PC-3 (cell line): ENCODE data around the gene STXBP4. TPM values are rescaled to one million over a fixed set of nuclear protein-coding genes. Genes with fewer than 3 reads are reported as not detected.

Source experiments
- ATAC-seq: fragments of 200-7000 bp; cut with Tn5 transposase; 2 replicates; pipeline ENCODE4 v1.9.1; 2020; ENCODE audit warnings: mild to moderate bottlenecking, moderate library complexity
- BruUV-seq: library from RNA; stranded (reverse); fragments of 400-500 nt; replicated peaks from 2 replicates; lab custom pipeline; 2021; lab: Mats Ljungman, UMichigan
- CTCF ChIA-PET: fragments of 300-600 bp; sonication (Branson Sonifier 250); formaldehyde crosslinking; loops from one replicate; lab custom pipeline; 2022; ENCODE audit warnings: antibody characterized with exemption; lab: Charles Lee
- POLR2A ChIA-PET: fragments of 300-600 bp; sonication (Branson Sonifier 250); formaldehyde crosslinking; loops from one replicate; lab custom pipeline; 2022; ENCODE audit warnings: antibody characterized with exemption; ENCODE audit not compliant: unreplicated experiment; lab: Charles Lee
- DNase-seq: peaks from one replicate; pipeline ENCODE4 v3.0.0-alpha.2; 2015
- H2AFZ ChIP-seq: fragments of 300-600 bp; sonication (generic); 2 replicates; pipeline ENCODE4 v1.6.0; 2016; ENCODE audit warnings: antibody characterized with exemption, low read length
- H3F3A ChIP-seq: fragments of 300-600 bp; sonication (generic); one replicate; pipeline ENCODE4 v1.6.0; 2017; ENCODE audit warnings: antibody characterized with exemption, low read length, control low read depth, mild to moderate bottlenecking; ENCODE audit not compliant: unreplicated experiment
- H3K27ac ChIP-seq: fragments of 300-600 bp; sonication (generic); 2 replicates; pipeline ENCODE4 v1.5.1; 2016; ENCODE audit warnings: mild to moderate bottlenecking, low read length
- H3K27me3 ChIP-seq: fragments of 300-600 bp; sonication (generic); 2 replicates; pipeline ENCODE4 v1.6.1; 2016; ENCODE audit warnings: low read length, mixed read lengths
- H3K36me3 ChIP-seq: fragments of 300-600 bp; sonication (generic); 2 replicates; pipeline ENCODE4 v1.6.1; 2016; ENCODE audit warnings: low read depth, mixed run types, low read length, mixed read lengths
- H3K4me1 ChIP-seq: fragments of 300-600 bp; sonication (generic); 2 replicates; pipeline ENCODE4 v1.5.1; 2016; ENCODE audit warnings: low read length; ENCODE audit not compliant: insufficient read depth
- H3K4me2 ChIP-seq: fragments of 300-600 bp; sonication (generic); 2 replicates; pipeline ENCODE4 v1.6.0; 2016; ENCODE audit warnings: low read length
- H3K4me3 ChIP-seq: fragments of 300-600 bp; sonication (generic); 2 replicates; pipeline ENCODE4 v1.5.1; 2016; ENCODE audit warnings: mild to moderate bottlenecking, low read length, mixed read lengths
- H3K79me2 ChIP-seq: fragments of 300-600 bp; sonication (generic); 2 replicates; pipeline ENCODE4 v1.6.1; 2017; ENCODE audit warnings: low read length, mixed read lengths
- H3K9ac ChIP-seq: fragments of 300-600 bp; sonication (generic); 2 replicates; pipeline ENCODE4 v1.6.0; 2016; ENCODE audit warnings: mild to moderate bottlenecking, low read length
- H3K9me2 ChIP-seq: fragments of 300-600 bp; sonication (generic); replicated peaks from 2 replicates; pipeline ENCODE4 v1.6.1; 2016; ENCODE audit warnings: mixed run types, low read length, mixed read lengths
- H3K9me3 ChIP-seq: fragments of 300-600 bp; sonication (generic); 2 replicates; pipeline ENCODE4 v1.6.1; 2016; ENCODE audit warnings: low read length, mixed read lengths
- H4K20me1 ChIP-seq: fragments of 300-600 bp; sonication (generic); 2 replicates; pipeline ENCODE4 v1.6.1; 2016; ENCODE audit warnings: low read length, mixed read lengths
- EZH2 ChIP-seq: fragments of 300-600 bp; sonication (generic); IDR thresholded peaks from one replicate; pipeline ENCODE4 v1.6.1; 2017; ENCODE audit warnings: antibody characterized with exemption, mild to moderate bottlenecking, low read length; ENCODE audit not compliant: unreplicated experiment
- EZH2phosphoT487 ChIP-seq: fragments of 300-600 bp; sonication (generic); IDR thresholded peaks from 2 replicates; pipeline ENCODE4 v1.6.1; 2018; ENCODE audit warnings: mild to moderate bottlenecking, antibody characterized with exemption, low read length, borderline replicate concordance
- intact Hi-C: fragments of 100-400 bp; cut with micrococcal nuclease; formaldehyde crosslinking; loops from 2 replicates; pipeline ENCODE4 v1.9.0; 2023
- total RNA-seq: library from RNA; depleted of rRNA; stranded (reverse); fragments of >200 nt; gene quantifications from 2 replicates; pipeline ENCODE4 v1.2.3, GENCODE V29; 2014
- TF ChIP-seq, protein P1 (sequence below): fragments of 300-600 bp; sonication (generic); conservative IDR thresholded peaks from 2 replicates; pipeline ENCODE4 v1.5.1; 2017; ENCODE audit warnings: antibody characterized with exemption, low read depth, mild to moderate bottlenecking, low read length

The STXBP4 gene
- total RNA-seq, 1 experiment from 2014 or later: 6.2 TPM

DNA sequence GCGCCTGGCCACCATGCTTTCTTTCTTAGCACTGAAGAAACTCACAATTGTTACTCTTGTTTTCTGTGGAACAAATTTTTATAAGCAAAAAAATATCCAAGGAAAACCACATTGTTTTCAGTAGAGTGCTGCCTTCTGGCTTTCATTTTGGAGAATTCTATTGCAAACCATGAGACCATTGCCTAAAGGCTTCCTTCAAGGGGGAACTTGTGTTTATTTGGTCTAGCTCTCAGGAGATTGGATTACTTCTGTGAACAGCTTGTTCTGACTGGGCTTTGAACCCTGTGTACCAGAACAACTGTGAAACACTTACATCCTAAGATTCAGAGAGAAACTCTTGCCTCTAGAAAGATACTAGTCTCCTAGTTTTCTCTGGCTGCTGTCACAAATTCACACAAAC is 35.9 kb upstream of the STXBP4 start:
- Histone ChIP-seq H3K4me1 (peaks cover 13% of the 10 kb centered on the region), H3K4me2 (no peak overlapping the region), H3K27ac (no peak overlapping the region), H3K4me3 (no peak overlapping the region), H3K27me3 (no peaks in the 10 kb centered on the region), H2AFZ (no peak overlapping the region), H3K9me2 (no peaks in the 10 kb centered on the region), H3K9ac (no peak overlapping the region), H3K36me3 (peaks cover 40% of the 10 kb centered on the region), H3F3A (no peaks in the 10 kb centered on the region), H3K79me2 (no peaks in the 10 kb centered on the region), H3K9me3 (no peaks in the 10 kb centered on the region), H4K20me1 (no peaks in the 10 kb centered on the region)
- ChIA-PET CTCF (no interaction called here), POLR2A (no interaction called here)
- ATAC-seq (no peak), DNase-seq (no peak)
- TF ChIP-seq, protein P1, sequence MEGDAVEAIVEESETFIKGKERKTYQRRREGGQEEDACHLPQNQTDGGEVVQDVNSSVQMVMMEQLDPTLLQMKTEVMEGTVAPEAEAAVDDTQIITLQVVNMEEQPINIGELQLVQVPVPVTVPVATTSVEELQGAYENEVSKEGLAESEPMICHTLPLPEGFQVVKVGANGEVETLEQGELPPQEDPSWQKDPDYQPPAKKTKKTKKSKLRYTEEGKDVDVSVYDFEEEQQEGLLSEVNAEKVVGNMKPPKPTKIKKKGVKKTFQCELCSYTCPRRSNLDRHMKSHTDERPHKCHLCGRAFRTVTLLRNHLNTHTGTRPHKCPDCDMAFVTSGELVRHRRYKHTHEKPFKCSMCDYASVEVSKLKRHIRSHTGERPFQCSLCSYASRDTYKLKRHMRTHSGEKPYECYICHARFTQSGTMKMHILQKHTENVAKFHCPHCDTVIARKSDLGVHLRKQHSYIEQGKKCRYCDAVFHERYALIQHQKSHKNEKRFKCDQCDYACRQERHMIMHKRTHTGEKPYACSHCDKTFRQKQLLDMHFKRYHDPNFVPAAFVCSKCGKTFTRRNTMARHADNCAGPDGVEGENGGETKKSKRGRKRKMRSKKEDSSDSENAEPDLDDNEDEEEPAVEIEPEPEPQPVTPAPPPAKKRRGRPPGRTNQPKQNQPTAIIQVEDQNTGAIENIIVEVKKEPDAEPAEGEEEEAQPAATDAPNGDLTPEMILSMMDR: no peak
- no peak for TF ChIP-seq EZH2phosphoT487
- TF ChIP-seq EZH2: no peak
- BruUV-seq: no TSS peak
- intact Hi-C loops: no loop called here

DNA sequence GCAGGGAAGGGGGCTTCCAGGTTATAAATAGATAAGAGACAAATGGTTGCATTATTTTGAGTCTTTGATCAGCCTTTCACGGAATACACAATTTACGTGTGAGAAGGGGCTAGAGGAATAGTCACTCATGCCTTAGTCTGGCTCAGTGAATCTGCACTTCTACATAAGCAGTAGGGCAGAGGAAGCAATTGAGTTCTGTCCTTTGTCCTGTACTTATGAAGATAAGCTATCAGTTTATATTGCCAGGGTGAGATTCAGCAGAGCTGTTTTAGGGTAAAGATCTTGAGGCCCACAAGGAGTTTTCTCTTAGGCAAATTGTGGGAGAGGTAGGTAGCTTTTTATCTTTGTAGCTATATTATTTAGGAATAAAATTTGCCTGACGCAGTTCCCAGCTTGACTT is 34.6 kb upstream of the STXBP4 start:
- Histone ChIP-seq H3K4me3 (no peak overlapping the region), H3K4me1 (peaks cover 13% of the 10 kb centered on the region), H3K9me3 (no peaks in the 10 kb centered on the region), H3K4me2 (no peak overlapping the region), H2AFZ (no peak overlapping the region), H3K9me2 (no peaks in the 10 kb centered on the region), H3K79me2 (no peaks in the 10 kb centered on the region), H3K27me3 (no peaks in the 10 kb centered on the region), H3K9ac (no peak overlapping the region), H3K36me3 (peaks cover 46% of the 10 kb centered on the region), H4K20me1 (no peaks in the 10 kb centered on the region), H3F3A (no peaks in the 10 kb centered on the region), H3K27ac (no peak overlapping the region)
- ATAC-seq (no peak), DNase-seq (no peak)
- BruUV-seq: no TSS peak
- ChIA-PET CTCF (no interaction called here), POLR2A (interaction anchor here (0.6 kb wide), 2 partner anchors 10 to 11 kb away, joined by 4 to 6 read pairs; no protein-coding TSS in a partner anchor)
- TF ChIP-seq EZH2phosphoT487 (no peak), EZH2 (no peak)
- TF ChIP-seq, protein P1: no peak
- intact Hi-C loops: loop anchor here (1.0 to 2.0 kb wide), 2 partner anchors 13 to 35 kb away; partner anchors contain the start of genes COX11 and STXBP4

DNA sequence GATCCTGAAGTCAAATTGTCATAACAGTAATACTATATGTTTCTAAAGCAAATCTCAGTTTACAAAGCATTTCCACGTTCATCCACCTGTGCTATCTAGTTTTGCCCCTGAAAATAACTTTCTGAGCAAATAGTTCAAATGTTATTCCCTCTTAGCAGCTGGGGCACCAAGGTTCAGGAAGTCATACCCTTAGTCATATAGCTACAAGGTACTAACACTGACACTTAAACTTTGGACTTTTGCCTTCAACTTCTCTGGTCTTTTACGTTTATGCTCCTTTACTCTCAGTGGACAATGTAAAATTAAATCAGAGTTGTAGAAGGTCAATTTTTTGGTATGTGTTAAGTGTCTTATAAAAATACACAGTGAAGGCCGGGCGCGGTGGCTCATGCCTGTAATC is 33.1 kb upstream of the STXBP4 start:
- H3K4me2 ChIP-seq: peak overlapping the region; percentile 27; the same call in 1 of the 2 replicates
- H4K20me1 ChIP-seq: no peaks in the 10 kb centered on the region
- ATAC-seq: no peak; the same call in 1 of the 2 replicates
- H3K27ac ChIP-seq: no peak overlapping the region
- intact Hi-C loops: loop anchor here (2.0 kb wide), 1 partner anchor 33 kb away; the partner anchor contains the start of genes COX11 and STXBP4
- no peak for DNase-seq
- no peaks in the 10 kb centered on the region for H3K9me2 ChIP-seq
- no peaks in the 10 kb centered on the region for H3K79me2 ChIP-seq
- no peaks in the 10 kb centered on the region for H3F3A ChIP-seq
- TF ChIP-seq EZH2phosphoT487: no peak
- TF ChIP-seq, protein P1: no peak
- no peak for TF ChIP-seq EZH2
- no peak overlapping the region for H3K4me3 ChIP-seq
- peaks cover 13% of the 10 kb centered on the region for H3K4me1 ChIP-seq
- no peak overlapping the region for H3K9ac ChIP-seq
- peaks cover 48% of the 10 kb centered on the region for H3K36me3 ChIP-seq
- H2AFZ ChIP-seq: no peak overlapping the region
- H3K9me3 ChIP-seq: no peaks in the 10 kb centered on the region
- BruUV-seq: no TSS peak
- CTCF ChIA-PET: interaction anchor here (0.6 kb wide), 1 partner anchor 32 kb away, joined by 5 read pairs; no protein-coding TSS in a partner anchor
- H3K27me3 ChIP-seq: no peaks in the 10 kb centered on the region
- POLR2A ChIA-PET: no interaction called here
